Measurements from ENCODE around the gene DPT.

DNA sequence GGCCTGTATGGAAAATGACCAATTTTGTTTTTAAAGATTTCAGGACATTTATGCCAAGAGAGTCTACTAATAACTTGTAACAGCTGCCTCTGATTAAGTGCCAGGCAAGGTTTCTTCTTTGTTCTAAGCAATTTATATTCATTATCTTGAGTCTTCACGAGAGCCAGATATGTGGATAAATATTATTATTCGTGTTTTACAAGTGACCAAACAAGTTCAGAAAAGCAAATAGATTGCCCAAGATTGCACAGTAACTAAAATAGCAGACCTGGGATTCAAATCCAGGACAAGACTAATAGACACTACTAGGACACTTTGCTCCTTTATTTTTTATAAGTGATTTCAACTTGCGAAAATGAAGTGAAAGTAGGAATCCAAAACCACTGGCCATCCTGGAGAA lies 30.1 kb upstream of the DPT start:
- TF ChIP-seq, protein P1, sequence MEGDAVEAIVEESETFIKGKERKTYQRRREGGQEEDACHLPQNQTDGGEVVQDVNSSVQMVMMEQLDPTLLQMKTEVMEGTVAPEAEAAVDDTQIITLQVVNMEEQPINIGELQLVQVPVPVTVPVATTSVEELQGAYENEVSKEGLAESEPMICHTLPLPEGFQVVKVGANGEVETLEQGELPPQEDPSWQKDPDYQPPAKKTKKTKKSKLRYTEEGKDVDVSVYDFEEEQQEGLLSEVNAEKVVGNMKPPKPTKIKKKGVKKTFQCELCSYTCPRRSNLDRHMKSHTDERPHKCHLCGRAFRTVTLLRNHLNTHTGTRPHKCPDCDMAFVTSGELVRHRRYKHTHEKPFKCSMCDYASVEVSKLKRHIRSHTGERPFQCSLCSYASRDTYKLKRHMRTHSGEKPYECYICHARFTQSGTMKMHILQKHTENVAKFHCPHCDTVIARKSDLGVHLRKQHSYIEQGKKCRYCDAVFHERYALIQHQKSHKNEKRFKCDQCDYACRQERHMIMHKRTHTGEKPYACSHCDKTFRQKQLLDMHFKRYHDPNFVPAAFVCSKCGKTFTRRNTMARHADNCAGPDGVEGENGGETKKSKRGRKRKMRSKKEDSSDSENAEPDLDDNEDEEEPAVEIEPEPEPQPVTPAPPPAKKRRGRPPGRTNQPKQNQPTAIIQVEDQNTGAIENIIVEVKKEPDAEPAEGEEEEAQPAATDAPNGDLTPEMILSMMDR (IDR thresholded peaks at IDR 0.05; ENCODE audit: poor library complexity, severe bottlenecking), result no peak
- no peak for TF ChIP-seq RAD21 (conservative IDR thresholded peaks at IDR 0.05)
- no peak for TF ChIP-seq EZH2 (IDR thresholded peaks at IDR 0.05; ENCODE audit: borderline replicate concordance, insufficient read depth, low read length, poor library complexity, severe bottlenecking)

Data from neural cell (in vitro differentiated cells).